Bronchial epithelial cell (primary cell): ENCODE results near the gene INSR. TPM values are rescaled to one million over a fixed set of nuclear protein-coding genes. Genes with fewer than 3 reads are reported as not detected.
A peak's percentile ranks its signal among the peaks of the same experiment; 100 is the strongest.

Experiments
- DNase-seq: peaks from one replicate; pipeline ENCODE4 v3.0.0-alpha.2; 2010; ENCODE audit warnings: low read depth
- FAIRE-seq: peaks from 2 replicates; lab custom pipeline; 2011; peaks lifted over from hg19 to GRCh38; lab: Jason Lieb, UNC
- H3K27me3 ChIP-seq: 2 replicates; pipeline ENCODE4 v1.5.1; 2011; ENCODE audit warnings: low read length; ENCODE audit not compliant: control insufficient read depth, insufficient read depth
- H3K36me3 ChIP-seq: 2 replicates; pipeline ENCODE4 v1.5.1; 2011; ENCODE audit warnings: low read length; ENCODE audit not compliant: control insufficient read depth, insufficient read depth
- H3K4me3 ChIP-seq: 2 replicates; pipeline ENCODE4 v1.5.1; 2011; ENCODE audit warnings: mild to moderate bottlenecking, low read depth, low read length, control low read depth
- CTCF ChIP-seq: IDR thresholded peaks from 2 replicates; pipeline ENCODE4 v1.5.1; 2011; ENCODE audit warnings: mild to moderate bottlenecking, moderate library complexity, low read length, control low read depth, inconsistent platforms; ENCODE audit not compliant: insufficient read depth, severe bottlenecking
- total RNA-seq: library from RNA; depleted of rRNA; stranded (reverse); fragments of >200 nt; gene quantifications from 2 replicates; pipeline ENCODE4 v1.2.1, GENCODE V29; 2014

The INSR gene
- total RNA-seq, 1 donor from 2014 or later = 6.1 TPM

GRCh38 chr19:7246601-7247000, 47.6 kb downstream of the INSR start:
- no peak for TF ChIP-seq CTCF
- Histone ChIP-seq H3K4me3 (no peak overlapping the region), H3K27me3 (no peaks in the 10 kb centered on the region), H3K36me3 (no peaks in the 10 kb centered on the region)
- DNase-seq (no peak), FAIRE-seq (no peak)

- Histone ChIP-seq H3K27me3 (no peaks in the 10 kb centered on the region), H3K36me3 (no peaks in the 10 kb centered on the region), H3K4me3 (no peak overlapping the region)
- FAIRE-seq = no peak
- TF ChIP-seq CTCF = no peak
- DNase-seq = peak; percentile 5
These were observed 51.5 kb downstream of the INSR start for GRCh38 chr19:7242601-7243258.

- FAIRE-seq (no peak), DNase-seq (no peak)
- H3K36me3 ChIP-seq = no peaks in the 10 kb centered on the region
- no peak overlapping the region for H3K4me3 ChIP-seq
- no peaks in the 10 kb centered on the region for H3K27me3 ChIP-seq
- TF ChIP-seq CTCF = no peak
These were observed 56.2 kb downstream of the INSR start for GRCh38 chr19:7238051-7238450.

GRCh38 chr19:7236153-7236552, 58.1 kb downstream of the INSR start:
- TF ChIP-seq CTCF = no peak
- Histone ChIP-seq H3K36me3 (no peaks in the 10 kb centered on the region), H3K4me3 (no peak overlapping the region), H3K27me3 (no peaks in the 10 kb centered on the region)
- DNase-seq (peak; percentile 51), FAIRE-seq (no peak)

- no peak for FAIRE-seq
- DNase-seq = no peak
- no peak overlapping the region for H3K4me3 ChIP-seq
- H3K36me3 ChIP-seq = no peaks in the 10 kb centered on the region
- H3K27me3 ChIP-seq = no peaks in the 10 kb centered on the region
- TF ChIP-seq CTCF = no peak
These were observed 63.4 kb downstream of the INSR start for GRCh38 chr19:7230826-7231225.

GRCh38 chr19:7229735-7230134, 64.5 kb downstream of the INSR start:
- TF ChIP-seq CTCF = no peak
- H3K4me3 ChIP-seq = no peak overlapping the region
- FAIRE-seq = no peak
- H3K27me3 ChIP-seq = no peaks in the 10 kb centered on the region
- DNase-seq = no peak
- no peaks in the 10 kb centered on the region for H3K36me3 ChIP-seq
